SK-N-SH treated with all-trans-retinoic acid at 6 μM for 48 hours (cell line): ENCODE measurements around the gene RNU1-2.
A peak's percentile ranks its signal among the peaks of the same experiment; 100 is the strongest.
"Not testable (repeated sequence)": the region's sequence is repeated elsewhere in the genome, so short reads cannot be mapped to it uniquely, and the experiment has no call there.

Source experiments
- ATAC-seq: fragments of 200-7000 bp; cut with Tn5 transposase; 3 replicates; pipeline ENCODE4 v1.9.1; 2020; ENCODE audit warnings: mild to moderate bottlenecking, moderate library complexity
- CSDC2 ChIP-seq: fragments of 250-450 bp; sonication (Bioruptor Pico); IDR thresholded peaks from 2 replicates; pipeline ENCODE4 v1.5.0; 2020; ENCODE audit warnings: mild to moderate bottlenecking, moderate library complexity
- ESRRG ChIP-seq: fragments of 250-450 bp; sonication (Bioruptor Pico); IDR thresholded peaks from 2 replicates; pipeline ENCODE4 v1.6.1; 2021; ENCODE audit warnings: mild to moderate bottlenecking
- GLIS3 ChIP-seq: fragments of 250-450 bp; sonication (Bioruptor Pico); IDR thresholded peaks from 2 replicates; pipeline ENCODE4 v1.5.0; 2020; ENCODE audit warnings: mild to moderate bottlenecking, moderate library complexity
- RARB ChIP-seq: fragments of 250-450 bp; sonication (Bioruptor Pico); IDR thresholded peaks from 2 replicates; pipeline ENCODE4 v1.8.0; 2021; ENCODE audit warnings: mild to moderate bottlenecking, moderate library complexity
- ZC3H10 ChIP-seq: fragments of 250-450 bp; sonication (Bioruptor Pico); IDR thresholded peaks from 2 replicates; pipeline ENCODE4 v1.5.1; 2021; ENCODE audit warnings: mild to moderate bottlenecking, moderate library complexity
- ZFP30 ChIP-seq: fragments of 450-650 bp; formaldehyde crosslinking; IDR thresholded peaks from 2 replicates; pipeline ENCODE4 v1.5.0; 2022; ENCODE audit warnings: mild to moderate bottlenecking, moderate library complexity
- ZNF565 ChIP-seq: fragments of 450-650 bp; formaldehyde crosslinking; conservative IDR thresholded peaks from 2 replicates; pipeline ENCODE4 v1.5.0; 2020; ENCODE audit warnings: low read depth, mild to moderate bottlenecking, moderate library complexity
- ZNF70 ChIP-seq: fragments of 450-650 bp; formaldehyde crosslinking; IDR thresholded peaks from 2 replicates; pipeline ENCODE4 v1.5.0; 2020; ENCODE audit warnings: mild to moderate bottlenecking, moderate library complexity
- ZNF8 ChIP-seq: fragments of 450-650 bp; formaldehyde crosslinking; IDR thresholded peaks from 2 replicates; pipeline ENCODE4 v1.5.0; 2020; ENCODE audit warnings: mild to moderate bottlenecking, moderate library complexity
- TF ChIP-seq, protein P1 (sequence below): fragments of 250-450 bp; sonication (Bioruptor Pico); IDR thresholded peaks from 2 replicates; pipeline ENCODE4 v1.5.1; 2021; ENCODE audit warnings: mild to moderate bottlenecking, moderate library complexity
- TF ChIP-seq, protein P2 (sequence below): fragments of 250-450 bp; sonication (Bioruptor Pico); IDR thresholded peaks from 2 replicates; pipeline ENCODE4 v1.8.0; 2020; ENCODE audit warnings: mild to moderate bottlenecking, moderate library complexity, borderline replicate concordance
- TF ChIP-seq, protein P3 (sequence below): fragments of 250-450 bp; sonication (Bioruptor Pico); IDR thresholded peaks from 2 replicates; pipeline ENCODE4 v1.8.0; 2021; ENCODE audit warnings: low read depth, mild to moderate bottlenecking, moderate library complexity, borderline replicate concordance

Gene RNU1-2

DNA sequence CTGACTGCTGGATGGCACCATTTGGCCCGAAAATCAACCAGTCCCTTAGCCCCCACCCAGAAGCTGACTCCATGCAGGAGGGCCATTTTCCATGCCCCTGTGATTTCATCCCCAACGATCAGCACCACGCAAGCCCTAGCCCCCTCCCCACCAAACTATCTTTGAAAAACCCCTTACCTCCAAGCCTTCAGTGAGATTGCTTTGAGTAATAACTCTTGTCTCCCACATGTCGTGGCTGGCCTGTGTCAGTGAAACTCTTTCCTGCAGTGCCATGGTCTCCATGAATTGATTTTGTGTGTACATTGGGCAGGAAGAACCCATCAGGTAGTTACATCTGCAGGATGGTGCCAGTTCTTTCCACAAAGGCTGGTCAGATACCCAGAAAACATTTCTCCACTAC, 2.0 kb upstream of the RNU1-2 start:
- not testable (repeated sequence) for ATAC-seq

DNA sequence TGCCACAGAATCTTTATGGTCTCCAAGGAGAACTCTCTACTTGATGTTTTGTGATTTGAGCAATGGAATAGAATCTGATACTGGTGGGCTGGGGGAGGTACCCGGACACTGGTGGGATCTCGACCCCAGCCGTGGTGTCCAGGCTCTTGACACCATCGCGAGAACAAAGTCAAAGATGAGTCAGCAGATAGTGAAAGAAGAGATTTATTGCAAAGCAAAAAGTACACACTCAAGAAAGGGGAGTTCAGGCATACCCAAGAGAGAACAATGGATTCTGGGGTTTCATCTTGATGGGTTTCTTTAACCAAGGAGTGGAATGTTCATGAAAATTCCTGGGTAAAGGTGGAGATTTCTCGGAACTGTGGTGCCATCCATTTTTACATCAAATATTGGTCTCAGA, 1.4 kb upstream of the RNU1-2 start:
- not testable (repeated sequence) for ATAC-seq

DNA sequence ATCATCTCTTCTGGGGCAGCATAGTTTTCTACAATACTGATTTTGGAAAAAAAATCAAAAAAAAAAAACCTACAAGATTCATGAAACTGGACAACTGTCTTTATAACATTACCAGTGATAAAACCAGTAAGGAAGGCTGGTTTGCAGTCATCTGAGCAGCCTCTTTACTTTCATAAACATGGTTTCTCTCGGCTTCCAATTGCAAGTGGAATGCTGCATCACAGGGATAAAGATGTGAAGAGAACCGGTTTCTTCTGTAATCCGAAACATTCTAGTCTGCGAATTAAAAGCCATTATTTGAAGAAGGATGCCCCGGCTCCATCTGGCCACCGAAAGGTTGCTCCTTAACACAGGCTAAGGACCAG, 565 bp upstream of the RNU1-2 start:
- not testable (repeated sequence) for ATAC-seq

DNA sequence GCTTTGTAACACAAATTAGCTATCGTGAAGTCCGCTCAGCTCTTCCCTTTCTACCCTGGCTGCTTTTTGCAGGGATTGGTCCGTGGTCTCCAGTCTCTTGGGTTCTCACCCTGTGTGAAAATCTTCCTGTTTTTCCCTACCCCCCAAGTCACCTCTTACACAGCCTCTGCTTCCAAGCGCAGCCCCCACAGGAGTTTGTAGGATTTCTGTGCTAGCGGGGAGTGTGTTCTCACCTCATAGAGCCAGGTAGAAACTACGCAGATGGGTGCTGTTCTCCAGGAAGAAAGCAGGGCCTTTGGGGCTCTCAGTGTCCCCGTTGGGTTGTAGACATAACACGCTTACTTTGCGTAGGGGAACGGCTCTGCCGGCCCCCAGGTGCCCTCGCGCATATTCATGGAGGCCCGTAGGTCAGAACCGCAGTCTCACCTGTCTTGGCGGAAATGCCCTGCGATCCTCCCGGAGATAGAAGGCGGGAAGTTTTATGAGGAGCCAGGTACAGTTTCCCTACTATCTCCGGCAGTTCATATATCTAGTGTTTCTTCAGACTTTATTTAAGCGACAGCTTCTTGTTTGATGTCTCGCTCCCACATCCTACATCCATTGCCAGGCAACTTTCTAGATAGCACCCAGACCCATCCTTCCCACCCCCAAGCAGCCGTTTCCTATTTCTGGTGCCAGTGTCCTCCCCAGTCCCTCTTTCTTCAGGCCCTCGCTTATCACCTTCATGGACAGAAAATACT, 706 bp downstream of the RNU1-2 start:
- TF ChIP-seq GLIS3 (CRISPR knock-in tag) (peak; percentile 91), ZC3H10 (CRISPR knock-in tag) (peak; percentile 64; the same call in 1 of the 2 replicates), RARB (CRISPR knock-in tag) (0 out of 2 replicates have a peak, but pooled peaks have one; percentile 49)
- TF ChIP-seq, protein P1, sequence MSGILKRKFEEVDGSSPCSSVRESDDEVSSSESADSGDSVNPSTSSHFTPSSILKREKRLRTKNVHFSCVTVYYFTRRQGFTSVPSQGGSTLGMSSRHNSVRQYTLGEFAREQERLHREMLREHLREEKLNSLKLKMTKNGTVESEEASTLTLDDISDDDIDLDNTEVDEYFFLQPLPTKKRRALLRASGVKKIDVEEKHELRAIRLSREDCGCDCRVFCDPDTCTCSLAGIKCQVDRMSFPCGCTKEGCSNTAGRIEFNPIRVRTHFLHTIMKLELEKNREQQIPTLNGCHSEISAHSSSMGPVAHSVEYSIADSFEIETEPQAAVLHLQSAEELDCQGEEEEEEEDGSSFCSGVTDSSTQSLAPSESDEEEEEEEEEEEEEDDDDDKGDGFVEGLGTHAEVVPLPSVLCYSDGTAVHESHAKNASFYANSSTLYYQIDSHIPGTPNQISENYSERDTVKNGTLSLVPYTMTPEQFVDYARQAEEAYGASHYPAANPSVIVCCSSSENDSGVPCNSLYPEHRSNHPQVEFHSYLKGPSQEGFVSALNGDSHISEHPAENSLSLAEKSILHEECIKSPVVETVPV (CRISPR knock-in tag): peak; percentile 38; the same call in 1 of the 2 replicates
- TF ChIP-seq, protein P2, sequence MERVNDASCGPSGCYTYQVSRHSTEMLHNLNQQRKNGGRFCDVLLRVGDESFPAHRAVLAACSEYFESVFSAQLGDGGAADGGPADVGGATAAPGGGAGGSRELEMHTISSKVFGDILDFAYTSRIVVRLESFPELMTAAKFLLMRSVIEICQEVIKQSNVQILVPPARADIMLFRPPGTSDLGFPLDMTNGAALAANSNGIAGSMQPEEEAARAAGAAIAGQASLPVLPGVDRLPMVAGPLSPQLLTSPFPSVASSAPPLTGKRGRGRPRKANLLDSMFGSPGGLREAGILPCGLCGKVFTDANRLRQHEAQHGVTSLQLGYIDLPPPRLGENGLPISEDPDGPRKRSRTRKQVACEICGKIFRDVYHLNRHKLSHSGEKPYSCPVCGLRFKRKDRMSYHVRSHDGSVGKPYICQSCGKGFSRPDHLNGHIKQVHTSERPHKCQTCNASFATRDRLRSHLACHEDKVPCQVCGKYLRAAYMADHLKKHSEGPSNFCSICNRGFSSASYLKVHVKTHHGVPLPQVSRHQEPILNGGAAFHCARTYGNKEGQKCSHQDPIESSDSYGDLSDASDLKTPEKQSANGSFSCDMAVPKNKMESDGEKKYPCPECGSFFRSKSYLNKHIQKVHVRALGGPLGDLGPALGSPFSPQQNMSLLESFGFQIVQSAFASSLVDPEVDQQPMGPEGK (CRISPR knock-in tag): peak; percentile 91
- not testable (repeated sequence) for ATAC-seq

DNA sequence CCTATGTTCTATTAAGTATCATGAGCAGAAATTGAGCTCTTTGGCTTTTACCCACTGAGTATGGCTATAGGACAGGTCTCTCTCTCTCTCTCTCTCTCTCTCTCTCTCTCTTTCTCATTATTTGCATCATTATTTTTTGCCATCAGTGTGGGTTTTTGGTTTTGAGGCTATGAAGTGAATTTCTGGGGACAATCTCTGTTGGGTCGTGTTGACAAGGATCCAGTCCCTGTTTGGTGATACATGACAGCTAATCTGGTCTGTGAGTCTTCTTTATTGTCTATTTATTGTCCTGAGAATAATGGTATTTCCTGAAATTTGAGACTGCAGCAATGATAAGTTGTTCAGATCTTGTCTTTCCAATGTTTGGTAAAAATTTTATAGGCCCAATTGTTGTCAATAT, 1.9 kb downstream of the RNU1-2 start:
- not testable (repeated sequence) for ATAC-seq

DNA sequence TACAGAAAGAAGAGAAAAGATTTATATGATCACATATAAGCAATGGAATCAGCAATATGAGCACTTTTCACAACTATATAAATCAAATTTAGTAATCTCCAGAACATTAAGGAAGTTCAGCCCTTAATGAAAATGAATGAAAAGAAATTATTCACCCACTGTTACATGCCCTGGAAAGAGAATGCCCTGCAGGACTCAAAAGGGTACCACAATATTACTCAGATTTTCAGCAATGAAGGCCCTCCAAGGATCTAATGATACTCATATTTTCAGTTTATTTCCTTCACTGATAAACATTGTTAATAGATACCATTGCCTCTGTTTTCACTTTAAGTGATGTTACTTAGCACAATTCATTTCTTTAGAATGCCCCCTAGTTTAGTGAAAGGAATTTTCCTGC, 2.5 kb downstream of the RNU1-2 start:
- not testable (repeated sequence) for ATAC-seq

DNA sequence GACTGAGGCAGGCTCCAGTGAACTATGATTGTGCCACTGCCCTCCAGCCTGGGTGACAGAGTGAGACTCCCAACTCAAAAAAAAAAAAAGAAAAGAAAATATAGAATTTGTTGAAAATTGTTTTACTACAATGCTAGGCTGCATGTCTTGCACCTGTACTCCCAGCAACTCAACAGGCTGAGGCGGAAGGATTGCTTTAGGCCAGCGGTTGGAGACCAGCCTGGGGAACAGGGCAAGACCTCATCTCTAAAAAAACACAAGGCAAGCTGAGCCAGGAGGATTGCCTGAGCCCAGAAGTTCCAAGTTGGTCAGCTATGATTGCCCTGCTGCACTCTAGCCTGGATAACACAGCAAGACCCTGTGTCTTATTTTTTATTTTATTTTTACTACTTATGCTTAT, 3.2 kb downstream of the RNU1-2 start:
- not testable (repeated sequence) for ATAC-seq

DNA sequence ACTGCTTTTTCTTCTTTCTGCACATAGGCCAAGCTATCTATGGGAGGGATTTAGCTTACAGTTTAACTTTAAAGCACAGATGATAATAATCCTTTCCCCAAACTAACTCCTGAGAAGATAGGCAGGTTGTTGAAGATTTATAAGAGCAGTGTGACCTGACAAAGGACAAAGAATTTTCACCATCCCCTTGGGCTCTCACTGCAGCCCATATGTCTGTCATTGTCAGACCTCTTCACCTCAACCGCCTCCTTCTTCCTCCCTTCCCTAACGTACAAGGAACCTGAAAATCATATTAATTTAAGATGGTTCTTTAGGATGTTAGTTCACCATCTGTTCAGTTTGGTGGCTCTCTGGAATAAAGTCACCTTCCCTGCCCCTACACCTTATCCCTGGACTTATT, 5.0 kb downstream of the RNU1-2 start:
- no peak for TF ChIP-seq ZNF8 (CRISPR knock-in tag)
- TF ChIP-seq, protein P3, sequence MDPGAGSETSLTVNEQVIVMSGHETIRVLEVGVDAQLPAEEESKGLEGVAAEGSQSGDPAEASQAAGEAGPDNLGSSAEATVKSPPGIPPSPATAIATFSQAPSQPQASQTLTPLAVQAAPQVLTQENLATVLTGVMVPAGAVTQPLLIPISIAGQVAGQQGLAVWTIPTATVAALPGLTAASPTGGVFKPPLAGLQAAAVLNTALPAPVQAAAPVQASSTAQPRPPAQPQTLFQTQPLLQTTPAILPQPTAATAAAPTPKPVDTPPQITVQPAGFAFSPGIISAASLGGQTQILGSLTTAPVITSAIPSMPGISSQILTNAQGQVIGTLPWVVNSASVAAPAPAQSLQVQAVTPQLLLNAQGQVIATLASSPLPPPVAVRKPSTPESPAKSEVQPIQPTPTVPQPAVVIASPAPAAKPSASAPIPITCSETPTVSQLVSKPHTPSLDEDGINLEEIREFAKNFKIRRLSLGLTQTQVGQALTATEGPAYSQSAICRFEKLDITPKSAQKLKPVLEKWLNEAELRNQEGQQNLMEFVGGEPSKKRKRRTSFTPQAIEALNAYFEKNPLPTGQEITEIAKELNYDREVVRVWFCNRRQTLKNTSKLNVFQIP (CRISPR knock-in tag): no peak
- TF ChIP-seq ZFP30 (CRISPR knock-in tag): no peak
- TF ChIP-seq ZNF70 (CRISPR knock-in tag): no peak
- TF ChIP-seq ESRRG (CRISPR knock-in tag): no peak
- no peak for TF ChIP-seq CSDC2
- TF ChIP-seq, all 23 proteins: peak for 0
- ATAC-seq: no peak

DNA sequence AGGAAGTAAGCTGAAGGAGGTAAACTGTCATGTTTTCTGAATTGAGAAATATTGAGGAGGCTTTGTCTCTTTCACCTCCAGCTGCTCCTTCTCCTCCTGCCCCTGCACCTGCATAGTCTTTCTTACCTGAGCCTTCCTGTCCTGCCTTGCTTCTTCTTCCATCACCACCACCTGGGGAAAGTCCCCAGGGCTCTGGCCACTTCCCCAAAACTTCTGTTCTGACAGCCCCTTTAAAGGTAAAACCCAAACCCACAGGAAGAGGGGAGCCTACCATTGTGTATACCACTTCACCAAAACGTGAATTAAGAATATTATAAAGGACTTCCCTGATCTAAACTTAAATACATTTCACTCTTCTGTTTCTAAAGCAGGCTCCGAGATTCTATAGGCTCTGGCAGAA, 5.6 kb downstream of the RNU1-2 start:
- not testable (repeated sequence) for ATAC-seq

DNA sequence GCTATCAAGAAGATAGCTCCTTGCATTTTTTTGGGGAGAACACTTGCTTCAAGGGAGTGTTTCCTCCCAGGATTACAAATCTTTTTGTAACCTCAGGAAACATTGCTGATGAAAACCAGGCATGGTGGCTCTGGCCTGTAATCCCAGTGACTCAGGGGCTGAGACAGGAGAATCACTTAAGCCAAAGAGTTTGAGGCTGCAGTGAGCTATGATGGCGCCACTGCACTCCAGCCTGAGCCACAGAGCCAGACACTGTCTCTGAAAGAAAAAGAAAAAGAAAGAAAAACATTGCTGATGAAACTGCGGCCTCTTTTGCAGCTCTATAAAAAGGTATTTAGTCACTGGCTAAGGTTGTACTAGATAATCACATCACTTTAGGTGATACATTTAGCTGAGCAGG, 7.3 kb downstream of the RNU1-2 start:
- TF ChIP-seq ZNF565 (CRISPR knock-in tag): 0 out of 2 replicates have a peak, but pooled peaks have one; percentile 2
- TF ChIP-seq, protein P2 (CRISPR knock-in tag): no peak
- peak; percentile 25 for ATAC-seq
